G401 (cell line): ENCODE data around the gene A1BG. TPM values are rescaled to one million over a fixed set of nuclear protein-coding genes. Genes with fewer than 3 reads are reported as not detected.
"Not testable (repeated sequence)": the region's sequence is repeated elsewhere in the genome, so short reads cannot be mapped to it uniquely, and the experiment has no call there.

Source experiments
- DNase-seq: peaks from one replicate; pipeline ENCODE4 v3.0.0-alpha.2; 2015; ENCODE audit warnings: low spot score
- in situ Hi-C: cut with HindIII; loops from 2 replicates; pipeline ENCODE4 v1.10.0; 2016; ENCODE audit warnings: low sequenced_read_pairs, mixed read lengths
- total RNA-seq: library from RNA; depleted of rRNA; stranded (reverse); fragments of >200 nt; shearing (Covaris generic); gene quantifications from 2 replicates; pipeline ENCODE4 v1.2.3, GENCODE V29; 2014; rRNA removed

Gene A1BG
- total RNA-seq, 1 experiment from 2014 or later, result 64.2 TPM

- in situ Hi-C loops, result no loop called here
- DNase-seq, result no peak
Measured at GRCh38 chr19:58315580-58315979, 37.7 kb downstream of the A1BG start.

GRCh38 chr19:58311345-58311865 lies 41.9 kb downstream of the A1BG start:
- in situ Hi-C loops, result no loop called here
- no peak for DNase-seq

GRCh38 chr19:58310685-58311084 lies 42.6 kb downstream of the A1BG start:
- in situ Hi-C loops, result not testable (repeated sequence)
- peak; percentile 63 for DNase-seq

- no peak for DNase-seq
- in situ Hi-C loops, result no loop called here
Measured at GRCh38 chr19:58307736-58308135, 45.6 kb downstream of the A1BG start.

GRCh38 chr19:58305932-58306323 lies 47.4 kb downstream of the A1BG start:
- in situ Hi-C loops, result no loop called here
- no peak for DNase-seq

GRCh38 chr19:58305065-58305931 lies 48.0 kb downstream of the A1BG start, which contains the start of gene ERVK3-1:
Gene ERVK3-1, plus strand, starts transcription at chr19:58305377. Its CDS starts 6,792 bp downstream, at chr19:58312169.
- peak; percentile 99 for DNase-seq
- in situ Hi-C loops, result no loop called here

- DNase-seq, result no peak
- in situ Hi-C loops, result no loop called here
Measured at GRCh38 chr19:58304748-58305064, 48.6 kb downstream of the A1BG start.

GRCh38 chr19:58304255-58304654 lies 49.0 kb downstream of the A1BG start:
- in situ Hi-C loops, result no loop called here

GRCh38 chr19:58300620-58301019 lies 52.7 kb downstream of the A1BG start:
- in situ Hi-C loops, result no loop called here
- DNase-seq, result no peak

More at GRCh38 chr19:58304255-58304654, 49.0 kb downstream of the A1BG start:
- DNase-seq, result no peak

- no peak for DNase-seq
- in situ Hi-C loops, result no loop called here
Measured at GRCh38 chr19:58296104-58296503, 57.2 kb downstream of the A1BG start.

Other genes starting within 250 kb of the A1BG start
- gene ZNF329, start 202.7 kb downstream of the A1BG start, total RNA-seq, result 14.5 and 16.9 TPM in 2 replicates
- gene ZNF274, start 170.4 kb downstream of the A1BG start, total RNA-seq, result 41.3 and 54.2 TPM in 2 replicates
- 51.5 and 64.3 TPM in 2 replicates for gene ZNF544, start 124.6 kb downstream of the A1BG start, total RNA-seq
- 5.2 and 6.5 TPM in 2 replicates for gene ZNF8, start 74.5 kb downstream of the A1BG start, total RNA-seq
- gene ERVK3-1, start 48.1 kb downstream of the A1BG start, total RNA-seq, result 22.0 and 23.4 TPM in 2 replicates
- gene ZSCAN22, start 26.5 kb downstream of the A1BG start, total RNA-seq, result 2.9 and 3.7 TPM in 2 replicates
- 1.2 and 4.7 TPM in 2 replicates for gene ZNF497, start 9.3 kb upstream of the A1BG start, total RNA-seq
- gene ZNF837, start 27.5 kb upstream of the A1BG start, total RNA-seq, result 9.2 and 9.6 TPM in 2 replicates
- gene RPS5, start 33.8 kb upstream of the A1BG start, total RNA-seq, result 2,081 and 2,975 TPM in 2 replicates
- gene RNF225, start 42.2 kb upstream of the A1BG start, total RNA-seq, result not detected in 2 replicates
- gene ZNF584, start 55.2 kb upstream of the A1BG start, total RNA-seq, result 25.8 and 60.2 TPM in 2 replicates
- gene ZNF132, start 86.7 kb upstream of the A1BG start, total RNA-seq, result not detected in 2 replicates
- gene ZNF324B, start 98.1 kb upstream of the A1BG start, total RNA-seq, result 8.1 and 11.0 TPM in 2 replicates
- gene ZNF324, start 113.6 kb upstream of the A1BG start, total RNA-seq, result 10.8 and 11.6 TPM in 2 replicates
- gene ZNF446, start 122.9 kb upstream of the A1BG start, total RNA-seq, result 12.8 and 22.3 TPM in 2 replicates
- gene SLC27A5, start 158.5 kb upstream of the A1BG start, total RNA-seq, result 12.0 and 28.6 TPM in 2 replicates
- gene ZBTB45, start 166.3 kb upstream of the A1BG start, total RNA-seq, result 6.1 and 6.6 TPM in 2 replicates
- gene TRIM28, start 190.6 kb upstream of the A1BG start, total RNA-seq, result 579 and 1,015 TPM in 2 replicates
- 71.9 and 97.7 TPM in 2 replicates for gene CHMP2A, start 201.6 kb upstream of the A1BG start, total RNA-seq
- gene UBE2M, start 205.1 kb upstream of the A1BG start, total RNA-seq, result 187 and 192 TPM in 2 replicates
- gene MZF1, start 219.8 kb upstream of the A1BG start, total RNA-seq, result 9.4 and 10.7 TPM in 2 replicates